COR-L47 (cell line): ENCODE results near the gene SARDH.
"Not testable (repeated sequence)": the region's sequence is repeated elsewhere in the genome, so short reads cannot be mapped to it uniquely, and the experiment has no call there.

Experiments used
- DNase-seq: peaks from one replicate; lab custom pipeline; 2025; lab: John Stamatoyannopoulos, UW

SARDH gene

GRCh38 chr9:133632806-133633680, 105.1 kb downstream of the SARDH start:
- peak; percentile 60 for DNase-seq

- no peak for DNase-seq
Observed at GRCh38 chr9:133631111-133631510, 107.0 kb downstream of the SARDH start.

- DNase-seq: no peak
Observed at GRCh38 chr9:133629221-133630110, 108.7 kb downstream of the SARDH start.

GRCh38 chr9:133628766-133629165, 109.4 kb downstream of the SARDH start:
- DNase-seq: no peak

GRCh38 chr9:133627341-133627740, 110.8 kb downstream of the SARDH start:
- DNase-seq: no peak

- DNase-seq: not testable (repeated sequence)
Observed at GRCh38 chr9:133626008-133626407, 112.1 kb downstream of the SARDH start.

GRCh38 chr9:133622555-133622954, 115.6 kb downstream of the SARDH start:
- no peak for DNase-seq

- no peak for DNase-seq
Observed at GRCh38 chr9:133621725-133622267, 116.4 kb downstream of the SARDH start.

GRCh38 chr9:133619791-133620190, 118.4 kb downstream of the SARDH start:
- no peak for DNase-seq

- no peak for DNase-seq
Observed at GRCh38 chr9:133618726-133619125, 119.4 kb downstream of the SARDH start.

- no peak for DNase-seq
Observed at GRCh38 chr9:133616643-133617405, 121.3 kb downstream of the SARDH start.

GRCh38 chr9:133615606-133616188, 122.5 kb downstream of the SARDH start:
- no peak for DNase-seq

- no peak for DNase-seq
Observed at GRCh38 chr9:133615186-133615585, 123.0 kb downstream of the SARDH start.

GRCh38 chr9:133614678-133615077, 123.5 kb downstream of the SARDH start:
- no peak for DNase-seq

- no peak for DNase-seq
Observed at GRCh38 chr9:133614056-133614455, 124.1 kb downstream of the SARDH start.
